Endothelial cell of umbilical vein (primary cell): Measurements from ENCODE around the gene CHST7. TPM values are rescaled to one million over a fixed set of nuclear protein-coding genes. Genes with fewer than 3 reads are reported as not detected.

ENCODE experiments used
- BruUV-seq: library from RNA; stranded (reverse); fragments of 400-500 nt; replicated peaks from 2 replicates; lab custom pipeline; 2021; lab: Mats Ljungman, UMichigan
- CTCF ChIA-PET: fragments of 300-600, 350-600 bp; sonication (Branson Sonifier 250); formaldehyde crosslinking; loops from one replicate; lab custom pipeline; 2021; ENCODE audit warnings: antibody characterized with exemption, inconsistent platforms; lab: Charles Lee
- POLR2A ChIA-PET: fragments of 300-600, 350-600 bp; sonication (Branson Sonifier 250); formaldehyde crosslinking; loops from one replicate; lab custom pipeline; 2021; ENCODE audit warnings: antibody characterized with exemption, inconsistent platforms; lab: Charles Lee
- DNase-seq: peaks from one replicate; pipeline ENCODE4 v3.0.0-alpha.2; 2011; ENCODE audit warnings: low read depth, low spot score
- FAIRE-seq: peaks from 2 replicates; lab custom pipeline; 2011; peaks lifted over from hg19 to GRCh38; lab: Jason Lieb, UNC
- H2AFZ ChIP-seq: 2 replicates; pipeline ENCODE4 v1.6.0; 2012; ENCODE audit warnings: low read depth, low read length, control low read depth, inconsistent platforms
- H3K27ac ChIP-seq: 2 replicates; pipeline ENCODE4 v1.5.1; 2011; ENCODE audit warnings: low read depth, mild to moderate bottlenecking, control low read depth, low read length, moderate library complexity; ENCODE audit not compliant: insufficient read depth
- H3K27me3 ChIP-seq, 2 experiments: 2 replicates each; pipeline versions ENCODE4 v1.6.0 to v1.6.1; 2011; ENCODE audit warnings: low read length in 2 of 2, mixed read lengths in 1 of 2; ENCODE audit not compliant: control insufficient read depth in 2 of 2, insufficient read depth in 2 of 2
- H3K36me3 ChIP-seq, 2 experiments: 2 replicates in 1 of 2; 3 replicates in 1 of 2; pipeline ENCODE4 v1.5.1; 2011; ENCODE audit warnings: low read length in 2 of 2, mild to moderate bottlenecking in 1 of 2, moderate library complexity in 1 of 2; ENCODE audit not compliant: control insufficient read depth in 2 of 2, insufficient read depth in 2 of 2; ENCODE audit errors: extremely low read depth in 1 of 2
- H3K4me1 ChIP-seq: 3 replicates; pipeline ENCODE4 v1.5.1; 2011; ENCODE audit warnings: mild to moderate bottlenecking, low read length; ENCODE audit not compliant: control insufficient read depth, insufficient read depth; ENCODE audit errors: extremely low read depth
- H3K4me2 ChIP-seq: 2 replicates; pipeline ENCODE4 v1.6.1; 2011; ENCODE audit warnings: low read length, control low read depth, mixed read lengths; ENCODE audit not compliant: insufficient read depth
- H3K4me3 ChIP-seq, 3 experiments: fragments of 200-600 bp in 1 of 3; sonication (generic), shearing (Covaris generic) in 1 of 3; replicated peaks in 1 of 3; 2 replicates each; pipeline ENCODE4 v1.5.1; 2011 to 2016; ENCODE audit warnings: control low read depth in 3 of 3, low read length in 3 of 3, mild to moderate bottlenecking in 2 of 3, inconsistent platforms in 1 of 3, low read depth in 1 of 3, moderate library complexity in 1 of 3; ENCODE audit not compliant: insufficient read depth in 1 of 3
- H3K79me2 ChIP-seq: 2 replicates; pipeline ENCODE4 v1.6.0; 2012; ENCODE audit warnings: low read length, inconsistent platforms; ENCODE audit not compliant: control insufficient read depth, insufficient read depth
- H3K9ac ChIP-seq: replicated peaks from 2 replicates; pipeline ENCODE3; 2011; ENCODE audit warnings: low read length, control low read depth; ENCODE audit not compliant: insufficient read depth; ENCODE audit errors: extremely low read depth
- H3K9me1 ChIP-seq: replicated peaks from 3 replicates; pipeline ENCODE4 v1.6.0; 2011; ENCODE audit warnings: mild to moderate bottlenecking, low read length; ENCODE audit not compliant: control insufficient read depth, insufficient read depth; ENCODE audit errors: extremely low read depth
- H3K9me3 ChIP-seq: replicated peaks from 2 replicates; pipeline ENCODE4 v1.5.1; 2012; ENCODE audit warnings: low read length, inconsistent platforms; ENCODE audit not compliant: control insufficient read depth, insufficient read depth
- H4K20me1 ChIP-seq: replicated peaks from 2 replicates; pipeline ENCODE3; 2011; ENCODE audit warnings: mild to moderate bottlenecking, low read length; ENCODE audit not compliant: control insufficient read depth, insufficient read depth; ENCODE audit errors: extremely low read depth
- EZH2 ChIP-seq: IDR thresholded peaks from 2 replicates; pipeline ENCODE4 v1.6.1; 2012; ENCODE audit warnings: borderline replicate concordance, low read depth, mild to moderate bottlenecking, moderate library complexity, low read length, inconsistent platforms; ENCODE audit not compliant: severe bottlenecking
- FOS ChIP-seq: IDR thresholded peaks from 2 replicates; pipeline ENCODE4 v1.6.1; 2011; ENCODE audit warnings: mild to moderate bottlenecking, low read length, moderate library complexity, borderline replicate concordance; ENCODE audit not compliant: insufficient read depth
- GATA2 ChIP-seq: IDR thresholded peaks from 2 replicates; pipeline ENCODE4 v1.7.0; 2011; ENCODE audit warnings: low read depth, mild to moderate bottlenecking, moderate library complexity, mixed read lengths, low read length; ENCODE audit not compliant: insufficient read length, insufficient read depth
- JUN ChIP-seq: IDR thresholded peaks from 2 replicates; pipeline ENCODE4 v1.6.1; 2011; ENCODE audit warnings: borderline replicate concordance, low read depth; ENCODE audit not compliant: insufficient read length, insufficient read depth
- MYC ChIP-seq: IDR thresholded peaks from one replicate; pipeline ENCODE4 v1.6.1; 2011; ENCODE audit warnings: mild to moderate bottlenecking, low read depth, low read length
- POLR2A ChIP-seq: IDR thresholded peaks from 2 replicates; pipeline ENCODE4 v1.6.1; 2012; ENCODE audit warnings: low read depth, mild to moderate bottlenecking, control low read depth, low read length
- POLR2AphosphoS5 ChIP-seq: IDR thresholded peaks from 2 replicates; pipeline ENCODE4 v1.6.1; 2012; ENCODE audit warnings: low read depth, mild to moderate bottlenecking, control low read depth, low read length, moderate library complexity; ENCODE audit not compliant: insufficient read depth
- dilution Hi-C: fragments of 300-500 bp; cut with MboI; formaldehyde crosslinking; loops from one replicate; pipeline ENCODE4 v1.15.0; 2019; ENCODE audit warnings: low sequenced_read_pairs; ENCODE audit not compliant: extremely low pct_ligation_motif_present
- intact Hi-C: fragments of 100-400 bp; cut with micrococcal nuclease; formaldehyde crosslinking; loops from one replicate; pipeline ENCODE4 v1.10.0; 2022
- polyA plus RNA-seq, 4 experiments: library from polyadenylated mRNA; depleted of rRNA in 3 of 4; stranded (reverse) in 3 of 4; unstranded in 1 of 4; fragments of >200 nt; gene quantifications; 2 replicates each; pipeline versions ENCODE4 v1.2.1 to v1.2.3, GENCODE V29; 2011 to 2012; ENCODE audit warnings: missing spikeins in 1 of 4
- total RNA-seq: library from RNA; stranded (reverse); gene quantifications from 2 replicates; pipeline ENCODE4 v1.2.3, GENCODE V29; 2021
- TF ChIP-seq, protein P1 (sequence below), 2 donors: IDR thresholded peaks; 1 replicate in 1 of 2; 2 replicates in 1 of 2; pipeline ENCODE4 v1.5.1; 2011; ENCODE audit warnings: low read length in 2 of 2, mild to moderate bottlenecking in 2 of 2, moderate library complexity in 2 of 2, control low read depth in 1 of 2, inconsistent platforms in 1 of 2, low read depth in 1 of 2; ENCODE audit not compliant: insufficient read depth in 1 of 2; ENCODE audit errors: extremely low read depth in 1 of 2
- TF ChIP-seq, protein P2 (sequence below): IDR thresholded peaks from 2 replicates; pipeline ENCODE4 v1.6.1; 2011; ENCODE audit not compliant: insufficient read depth, insufficient read length

The CHST7 gene
- total and polyA plus RNA-seq, 2 donors (not counting 3 experiments of a cell fraction or from before 2014, with no cell fraction given): 4.5 to 11.2 TPM

DNA sequence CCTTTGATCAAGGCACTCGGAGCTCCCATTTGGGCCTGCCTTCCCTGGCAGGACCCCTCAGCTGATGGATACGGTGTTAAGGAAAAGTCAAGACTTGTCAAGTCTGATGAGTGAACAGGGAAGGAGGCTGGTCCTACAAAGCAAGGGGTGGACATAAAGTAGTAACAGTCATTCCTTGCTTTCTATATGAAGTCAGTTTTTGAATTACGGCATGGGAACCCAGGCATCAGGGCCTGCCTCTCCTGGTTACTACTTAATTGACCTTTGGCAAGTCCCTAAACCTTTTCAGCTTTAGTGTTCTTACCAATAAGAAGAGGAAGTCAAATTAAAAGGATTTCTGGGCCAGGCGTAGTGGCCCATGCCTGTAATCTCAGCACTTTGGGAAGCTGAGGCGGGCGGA, 7.0 kb downstream of the CHST7 start:
- BruUV-seq: no TSS peak
- Histone ChIP-seq H2AFZ (no peak overlapping the region), H3K4me3 (no peak overlapping the region), H3K36me3 (no peaks in the 10 kb centered on the region), H3K9me1 (no peaks in the 10 kb centered on the region), H3K4me1 (peaks cover 32% of the 10 kb centered on the region), H4K20me1 (no peaks in the 10 kb centered on the region), H3K27ac (no peak overlapping the region), H3K79me2 (peaks cover 9% of the 10 kb centered on the region), H3K9ac (no peak overlapping the region), H3K9me3 (no peaks in the 10 kb centered on the region), H3K27me3 (no peaks in the 10 kb centered on the region), H3K4me2 (no peak overlapping the region)
- no peak for TF ChIP-seq POLR2AphosphoS5
- no peak for TF ChIP-seq JUN
- no peak for TF ChIP-seq GATA2
- TF ChIP-seq POLR2A: no peak
- no peak for TF ChIP-seq FOS
- TF ChIP-seq MYC: no peak
- TF ChIP-seq, protein P1, sequence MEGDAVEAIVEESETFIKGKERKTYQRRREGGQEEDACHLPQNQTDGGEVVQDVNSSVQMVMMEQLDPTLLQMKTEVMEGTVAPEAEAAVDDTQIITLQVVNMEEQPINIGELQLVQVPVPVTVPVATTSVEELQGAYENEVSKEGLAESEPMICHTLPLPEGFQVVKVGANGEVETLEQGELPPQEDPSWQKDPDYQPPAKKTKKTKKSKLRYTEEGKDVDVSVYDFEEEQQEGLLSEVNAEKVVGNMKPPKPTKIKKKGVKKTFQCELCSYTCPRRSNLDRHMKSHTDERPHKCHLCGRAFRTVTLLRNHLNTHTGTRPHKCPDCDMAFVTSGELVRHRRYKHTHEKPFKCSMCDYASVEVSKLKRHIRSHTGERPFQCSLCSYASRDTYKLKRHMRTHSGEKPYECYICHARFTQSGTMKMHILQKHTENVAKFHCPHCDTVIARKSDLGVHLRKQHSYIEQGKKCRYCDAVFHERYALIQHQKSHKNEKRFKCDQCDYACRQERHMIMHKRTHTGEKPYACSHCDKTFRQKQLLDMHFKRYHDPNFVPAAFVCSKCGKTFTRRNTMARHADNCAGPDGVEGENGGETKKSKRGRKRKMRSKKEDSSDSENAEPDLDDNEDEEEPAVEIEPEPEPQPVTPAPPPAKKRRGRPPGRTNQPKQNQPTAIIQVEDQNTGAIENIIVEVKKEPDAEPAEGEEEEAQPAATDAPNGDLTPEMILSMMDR (IDR thresholded peaks at IDR 0.05; ENCODE audit: extremely low read depth in 1 of 2, insufficient read depth in 1 of 2, low read depth in 1 of 2, low read length in 2 of 2): no peak
- TF ChIP-seq, protein P2, sequence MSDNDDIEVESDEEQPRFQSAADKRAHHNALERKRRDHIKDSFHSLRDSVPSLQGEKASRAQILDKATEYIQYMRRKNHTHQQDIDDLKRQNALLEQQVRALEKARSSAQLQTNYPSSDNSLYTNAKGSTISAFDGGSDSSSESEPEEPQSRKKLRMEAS: no peak
- TF ChIP-seq EZH2: no peak
- FAIRE-seq (no peak), DNase-seq (no peak)
- CTCF ChIA-PET: no interaction called here
- POLR2A ChIA-PET: no interaction called here
- dilution Hi-C loops: no loop called here
- intact Hi-C loops: no loop called here
